Lung (tissue), 12 donors: Measurements from ENCODE around the gene PIGT. TPM values are rescaled to one million over a fixed set of nuclear protein-coding genes. Genes with fewer than 3 reads are reported as not detected.

Experiments used
- ATAC-seq: fragments of 200-7000 bp; cut with Tn5 transposase; one replicate; pipeline ENCODE4 v1.9.1; 2020; ENCODE audit warnings: moderate number of reproducible peaks; ENCODE audit not compliant: insufficient read depth, low FRiP score
- DNase-seq, 3 donors: peaks; one replicate each; pipeline ENCODE4 v3.0.0-alpha.2; 2013 to 2017
- H3K27ac ChIP-seq, 2 donors: one replicate each; pipeline ENCODE4 v1.5.1; 2013; ENCODE audit warnings: mild to moderate bottlenecking in 2 of 2, moderate library complexity in 2 of 2, control low read depth in 1 of 2, inconsistent platforms in 1 of 2, low read depth in 1 of 2, low read length in 1 of 2
- H3K27me3 ChIP-seq, 3 donors: one replicate each; pipeline ENCODE4 v1.5.1; 2013; ENCODE audit warnings: low read length in 2 of 3; ENCODE audit not compliant: control insufficient read depth in 3 of 3, insufficient read depth in 3 of 3
- H3K36me3 ChIP-seq, 4 donors: one replicate each; pipeline ENCODE4 v1.5.1; 2013; ENCODE audit warnings: low read length in 4 of 4, mild to moderate bottlenecking in 1 of 4, moderate library complexity in 1 of 4; ENCODE audit not compliant: control insufficient read depth in 4 of 4, insufficient read depth in 4 of 4
- H3K4me1 ChIP-seq, 5 donors: one replicate each; pipeline ENCODE4 v1.5.1; 2013; ENCODE audit warnings: low read length in 5 of 5, mild to moderate bottlenecking in 2 of 5, moderate library complexity in 1 of 5; ENCODE audit not compliant: control insufficient read depth in 5 of 5, insufficient read depth in 5 of 5
- H3K4me3 ChIP-seq: one replicate; pipeline ENCODE4 v1.5.1; 2013; ENCODE audit warnings: mild to moderate bottlenecking, control low read depth, moderate library complexity
- H3K9ac ChIP-seq, 2 donors: one replicate each; pipeline ENCODE4 v1.5.1; 2013; ENCODE audit warnings: low read length in 2 of 2, control low read depth in 1 of 2; ENCODE audit not compliant: insufficient read depth in 1 of 2
- H3K9me3 ChIP-seq, 4 donors: one replicate each; pipeline ENCODE4 v1.5.1; 2013; ENCODE audit warnings: low read length in 3 of 4, mild to moderate bottlenecking in 1 of 4, moderate library complexity in 1 of 4; ENCODE audit not compliant: control insufficient read depth in 4 of 4, insufficient read depth in 3 of 4
- WGBS, 2 donors: extraction: QIAGEN DNeasy Blood & Tissue Kit; methylation state at CpG; one replicate each; pipeline ENCODE4 v1.1.7; 2013; 5-methylcytosine and 5-hydroxymethylcytosine counted together
- polyA plus RNA-seq, 2 donors: library from polyadenylated mRNA; stranded (reverse); fragments of 200-250 nt; gene quantifications; one replicate each; pipeline ENCODE4 v1.2.1, GENCODE V29; 2013
- total RNA-seq, 2 donors: library from RNA; depleted of rRNA in 1 of 2; stranded (reverse); fragments of >200 nt in 1 of 2; gene quantifications; one replicate each; pipeline ENCODE4 v1.2.1, GENCODE V29; 2014 to 2021
- TF ChIP-seq, protein P1 (sequence below): IDR thresholded peaks from 2 replicates; pipeline ENCODE4 v1.5.1; 2012; ENCODE audit warnings: mild to moderate bottlenecking; ENCODE audit errors: control extremely low read depth, extremely low read depth
- donor health status: control.
- donor health status: control.
- donor health status: Bipolar disorder and iron deficiency.
- donor health status: healthy.
- donor health status: DM: yes; HTN: yes; CAD: no.

The PIGT gene
- total and polyA plus RNA-seq, 4 donors: 33.6 to 107 (median 72.3) TPM

- ATAC-seq (no peak), DNase-seq (no peak)
- 97 to 99% methylated on average over 17 of the region's 17 CpGs for WGBS, 2 donors
- Histone ChIP-seq H3K9ac (no peak overlapping the region), H3K27me3 (no peaks in the 10 kb centered on the region), H3K36me3 (peaks cover 15 to 32% (median 23%) of the 10 kb centered on the region in 4 donors), H3K4me3 (no peak overlapping the region), H3K27ac (no peak overlapping the region), H3K4me1 (no peaks in the 10 kb centered on the region), H3K9me3 (no peaks in the 10 kb centered on the region)
- TF ChIP-seq, protein P1, sequence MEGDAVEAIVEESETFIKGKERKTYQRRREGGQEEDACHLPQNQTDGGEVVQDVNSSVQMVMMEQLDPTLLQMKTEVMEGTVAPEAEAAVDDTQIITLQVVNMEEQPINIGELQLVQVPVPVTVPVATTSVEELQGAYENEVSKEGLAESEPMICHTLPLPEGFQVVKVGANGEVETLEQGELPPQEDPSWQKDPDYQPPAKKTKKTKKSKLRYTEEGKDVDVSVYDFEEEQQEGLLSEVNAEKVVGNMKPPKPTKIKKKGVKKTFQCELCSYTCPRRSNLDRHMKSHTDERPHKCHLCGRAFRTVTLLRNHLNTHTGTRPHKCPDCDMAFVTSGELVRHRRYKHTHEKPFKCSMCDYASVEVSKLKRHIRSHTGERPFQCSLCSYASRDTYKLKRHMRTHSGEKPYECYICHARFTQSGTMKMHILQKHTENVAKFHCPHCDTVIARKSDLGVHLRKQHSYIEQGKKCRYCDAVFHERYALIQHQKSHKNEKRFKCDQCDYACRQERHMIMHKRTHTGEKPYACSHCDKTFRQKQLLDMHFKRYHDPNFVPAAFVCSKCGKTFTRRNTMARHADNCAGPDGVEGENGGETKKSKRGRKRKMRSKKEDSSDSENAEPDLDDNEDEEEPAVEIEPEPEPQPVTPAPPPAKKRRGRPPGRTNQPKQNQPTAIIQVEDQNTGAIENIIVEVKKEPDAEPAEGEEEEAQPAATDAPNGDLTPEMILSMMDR: no peak
These were observed 9.6 kb downstream of the PIGT start for GRCh38 chr20:45425561-45425960.

DNA sequence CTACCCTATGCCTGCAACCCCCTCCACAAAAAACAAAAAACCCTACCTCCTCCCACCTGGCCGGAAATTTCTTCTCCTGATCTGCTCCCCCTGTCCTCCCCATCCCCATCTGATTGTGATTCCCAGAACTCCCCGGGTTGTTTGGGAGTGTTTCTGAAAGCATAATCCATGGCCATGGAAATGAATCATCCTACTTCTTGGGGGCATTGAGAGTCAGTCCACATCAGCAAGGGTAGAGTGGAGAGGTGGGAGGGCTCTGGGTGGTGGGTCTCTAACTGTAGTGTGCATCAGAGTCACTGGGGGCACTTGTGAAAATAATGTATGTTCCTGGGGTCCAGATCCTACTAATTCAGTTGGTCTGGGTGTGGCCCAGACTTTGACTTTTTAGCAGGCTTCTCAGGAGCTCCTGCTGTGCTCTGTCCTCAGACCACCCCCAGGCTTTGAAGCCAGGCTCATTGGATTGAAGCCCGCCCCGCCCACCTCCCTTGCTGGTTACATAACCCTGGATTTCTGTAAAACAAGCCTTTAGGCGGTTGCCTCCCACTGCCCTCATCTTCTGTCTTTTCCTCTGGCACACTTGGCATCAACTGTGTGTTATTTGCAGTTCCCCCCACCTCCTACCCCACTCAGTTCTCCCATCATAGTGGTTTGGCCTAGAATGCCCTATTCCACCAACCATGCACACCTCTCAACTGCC is 10.5 kb downstream of the PIGT start:
- DNase-seq (no peak), ATAC-seq (no peak)
- WGBS, 2 donors: 85 to 86% methylated on average over 5 of the region's 5 CpGs
- no peaks in the 10 kb centered on the region for H3K9me3 ChIP-seq
- H3K36me3 ChIP-seq: peaks cover 8 to 24% (median 15%) of the 10 kb centered on the region in 4 donors
- no peak overlapping the region for H3K4me3 ChIP-seq
- no peak overlapping the region for H3K27ac ChIP-seq
- no peak overlapping the region for H3K9ac ChIP-seq
- no peaks in the 10 kb centered on the region for H3K4me1 ChIP-seq
- no peaks in the 10 kb centered on the region for H3K27me3 ChIP-seq
- TF ChIP-seq, protein P1: no peak

GRCh38 chr20:45427236-45428149 is 11.6 kb downstream of the PIGT start:
- WGBS, 2 donors: 74 to 84% methylated on average over 14 of the region's 14 CpGs
- DNase-seq (no peak), ATAC-seq (no peak)
- no peaks in the 10 kb centered on the region for H3K4me1 ChIP-seq
- peaks cover 5 to 21% (median 11%) of the 10 kb centered on the region in 4 donors for H3K36me3 ChIP-seq
- H3K4me3 ChIP-seq: no peak overlapping the region
- no peaks in the 10 kb centered on the region for H3K27me3 ChIP-seq
- TF ChIP-seq, protein P1: no peak
- H3K27ac ChIP-seq: no peak overlapping the region
- no peaks in the 10 kb centered on the region for H3K9me3 ChIP-seq
- no peak overlapping the region for H3K9ac ChIP-seq
